Measurements from ENCODE around the gene PGM5.
"Not testable (repeated sequence)": the region's sequence is repeated elsewhere in the genome, so short reads cannot be mapped to it uniquely, and the experiment has no call there.

Gene PGM5

DNA sequence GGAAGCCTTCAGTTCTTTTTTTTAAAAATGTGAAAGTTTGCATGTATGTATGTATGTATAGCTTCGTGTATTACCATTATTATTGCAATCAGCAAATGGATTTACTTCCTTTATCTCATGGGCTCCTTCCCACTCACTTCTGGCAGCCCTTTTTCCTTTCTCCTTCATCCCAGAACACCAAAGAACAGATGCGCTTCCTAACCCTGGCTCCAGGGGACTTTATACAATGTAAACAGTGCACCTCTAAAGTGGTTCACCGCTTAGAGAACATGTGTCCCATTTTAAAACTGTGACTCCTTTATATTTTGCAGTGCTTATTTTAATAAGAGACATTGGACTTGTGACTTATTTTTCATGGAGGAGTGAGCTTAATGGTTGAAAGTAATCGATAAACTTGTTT lies 13.2 kb upstream of the PGM5 start:
- ATAC-seq (replicated peaks); H3K4me3 Mint-ChIP-seq; H3K36me3 Mint-ChIP-seq; H3K27me3 Mint-ChIP-seq; DNase-seq; H3K27ac Mint-ChIP-seq; H3K4me1 Mint-ChIP-seq; H3K9me3 Mint-ChIP-seq: not testable (repeated sequence)

DNA sequence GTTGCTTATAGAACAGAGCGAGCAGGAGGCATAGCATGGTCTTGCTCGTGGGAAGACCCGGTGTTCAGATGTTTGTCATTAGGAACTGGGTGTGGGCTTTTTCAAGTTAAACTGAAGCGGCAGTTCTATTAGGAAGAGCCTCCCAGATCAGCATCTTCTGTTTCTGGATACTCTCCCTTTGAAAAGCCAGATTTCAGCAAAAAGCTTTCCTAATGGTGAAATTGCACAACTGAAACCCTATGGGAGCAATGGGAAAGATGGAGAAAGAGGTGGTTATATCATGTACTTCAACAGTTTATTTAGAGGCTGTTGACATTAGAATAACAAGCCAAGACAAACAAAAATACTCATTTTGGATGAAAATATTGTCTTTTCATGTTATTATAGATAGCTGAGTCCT lies 12.4 kb upstream of the PGM5 start:
- ATAC-seq (replicated peaks); H3K4me1 Mint-ChIP-seq; H3K27ac Mint-ChIP-seq; H3K9me3 Mint-ChIP-seq; H3K4me3 Mint-ChIP-seq; H3K36me3 Mint-ChIP-seq; DNase-seq; H3K27me3 Mint-ChIP-seq: not testable (repeated sequence)

DNA sequence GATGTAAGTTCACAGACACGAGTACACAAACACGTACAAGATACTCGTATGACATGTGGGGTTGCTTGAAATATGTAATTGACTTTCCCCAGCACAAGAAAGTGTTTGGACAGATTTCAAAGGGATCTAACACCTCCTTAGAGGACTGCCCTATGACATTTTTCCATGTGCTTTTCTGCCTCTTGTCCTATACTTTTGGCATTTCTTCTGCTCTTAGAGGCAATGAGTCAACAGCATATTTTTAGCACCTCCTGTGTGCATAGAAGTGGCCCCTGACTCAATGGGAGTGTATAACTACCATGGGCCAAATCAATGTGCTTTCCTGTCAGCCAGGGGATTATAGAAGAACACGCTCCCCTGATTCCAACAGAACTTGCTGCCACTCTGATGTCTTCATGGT lies 4.7 kb upstream of the PGM5 start:
- not testable (repeated sequence) for H3K9me3 Mint-ChIP-seq; ATAC-seq (replicated peaks); DNase-seq; H3K36me3 Mint-ChIP-seq; H3K4me3 Mint-ChIP-seq; H3K4me1 Mint-ChIP-seq; H3K27ac Mint-ChIP-seq
- H3K27me3 Mint-ChIP-seq: peaks cover 10 to 17% of the 10 kb centered on the region in 2 donors

DNA sequence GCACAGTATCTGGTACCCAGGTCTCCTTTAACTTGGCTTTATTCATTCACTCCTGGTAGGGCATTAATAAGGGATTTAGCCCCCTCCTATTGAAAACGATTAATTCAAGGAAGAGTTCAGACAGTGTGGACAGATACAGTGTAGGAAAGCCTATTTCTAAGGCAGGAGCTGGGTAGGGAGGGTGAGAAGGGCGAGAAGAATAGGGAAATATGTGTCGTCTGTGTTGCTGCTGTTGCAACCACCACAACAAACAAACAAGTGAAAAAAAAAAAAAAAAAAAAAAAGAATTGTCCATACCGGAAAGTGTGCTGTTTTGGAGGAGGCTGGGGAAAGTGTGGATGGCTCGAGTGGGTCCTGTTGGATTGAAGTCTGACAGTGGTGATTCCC lies 425 bp upstream of the PGM5 start:
- Mint-ChIP-seq H3K4me3 (peak overlapping the region; percentile 78 to 83), H3K4me1 (peaks cover 6 to 12% of the 10 kb centered on the region in 2 donors), H3K27me3 (peaks cover 11 to 36% of the 10 kb centered on the region in 2 donors)
- not testable (repeated sequence) for DNase-seq; H3K27ac Mint-ChIP-seq; ATAC-seq (replicated peaks); H3K36me3 Mint-ChIP-seq; H3K9me3 Mint-ChIP-seq

DNA sequence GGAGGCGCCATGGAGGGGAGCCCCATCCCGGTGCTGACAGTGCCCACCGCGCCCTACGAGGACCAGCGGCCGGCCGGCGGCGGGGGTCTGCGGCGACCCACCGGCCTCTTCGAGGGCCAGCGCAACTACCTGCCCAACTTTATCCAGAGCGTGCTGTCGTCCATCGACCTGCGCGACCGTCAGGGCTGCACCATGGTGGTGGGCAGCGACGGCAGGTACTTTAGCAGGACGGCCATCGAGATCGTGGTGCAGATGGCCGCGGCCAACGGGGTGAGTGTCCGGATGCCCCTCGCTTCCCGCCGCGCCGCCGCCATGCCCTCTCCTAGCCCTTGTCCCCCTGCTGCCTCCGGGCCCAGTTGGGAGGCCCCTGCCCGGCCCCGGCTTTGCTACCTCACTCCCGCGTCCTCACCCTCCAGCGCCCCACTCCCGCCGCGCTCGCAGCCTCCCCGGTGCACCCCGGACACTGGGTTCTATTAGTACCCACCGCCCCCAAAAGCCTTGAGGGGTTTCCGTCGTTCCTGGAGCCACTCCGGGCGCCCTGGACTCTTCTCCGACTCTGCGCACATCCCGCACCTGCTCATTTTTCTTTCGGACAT lies 806 bp downstream of the PGM5 start:
- peak overlapping the region; percentile 22 for H3K27ac Mint-ChIP-seq
- H3K4me3 Mint-ChIP-seq: peak overlapping the region; percentile 73 to 75
- DNase-seq, H3K36me3 Mint-ChIP-seq, H3K9me3 Mint-ChIP-seq: not testable (repeated sequence)
- peaks cover 11 to 36% of the 10 kb centered on the region in 2 donors for H3K27me3 Mint-ChIP-seq
- ATAC-seq (replicated peaks): peak; percentile 17 to 21
- peaks cover 6 to 12% of the 10 kb centered on the region in 2 donors for H3K4me1 Mint-ChIP-seq

DNA sequence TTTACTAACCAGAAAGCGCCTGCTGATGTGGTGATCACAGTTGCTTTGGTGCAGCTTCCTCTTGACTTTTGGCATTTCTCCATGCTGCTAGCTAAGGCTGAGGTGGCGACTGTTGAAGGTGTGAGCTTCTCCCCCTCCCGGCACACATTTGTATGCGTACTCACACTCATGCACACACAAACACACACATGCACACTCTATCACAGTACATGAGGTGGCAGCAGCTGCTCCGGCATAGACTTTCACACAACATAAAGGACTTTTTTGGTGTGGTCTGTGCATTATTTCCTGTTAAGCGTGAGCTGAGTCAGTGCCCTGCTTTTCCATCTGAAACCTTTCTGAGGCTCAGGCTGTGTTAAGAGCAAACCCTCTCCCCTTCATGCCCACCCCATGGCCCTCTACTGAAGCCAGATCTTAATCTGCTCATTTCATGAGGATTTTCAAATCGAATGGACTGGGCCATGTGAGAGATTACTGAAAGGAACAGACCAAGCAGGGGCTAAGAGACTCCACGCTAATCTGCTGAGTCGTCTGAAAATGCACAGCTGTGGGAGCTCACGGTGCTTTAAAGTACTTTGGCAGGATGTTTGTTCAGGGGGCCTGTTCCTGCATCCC lies 10.6 kb downstream of the PGM5 start:
- not testable (repeated sequence) for DNase-seq, H3K27ac Mint-ChIP-seq, H3K36me3 Mint-ChIP-seq

DNA sequence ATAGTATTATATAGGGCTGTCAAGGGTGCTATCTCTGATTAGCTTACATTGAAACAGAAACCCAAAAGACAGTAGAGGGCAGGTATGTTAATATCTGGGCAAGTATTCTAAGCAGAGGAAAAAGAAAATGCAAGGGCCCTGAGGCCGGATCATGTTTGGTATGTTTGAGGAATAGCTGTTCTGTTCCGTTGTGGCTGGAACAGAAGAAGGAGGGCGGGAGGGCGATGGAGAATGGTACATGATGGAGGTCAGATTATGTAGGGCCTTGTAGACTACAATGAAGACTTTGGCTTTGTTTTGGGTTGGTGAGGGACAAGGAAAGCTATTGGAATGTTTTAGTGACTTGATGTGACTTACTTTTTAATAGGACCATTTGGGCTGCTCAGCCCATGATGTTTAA lies 19.4 kb downstream of the PGM5 start:
- not testable (repeated sequence) for H3K36me3 Mint-ChIP-seq; DNase-seq; H3K27ac Mint-ChIP-seq; ATAC-seq (replicated peaks); H3K9me3 Mint-ChIP-seq; H3K4me1 Mint-ChIP-seq; H3K4me3 Mint-ChIP-seq
- peaks cover 25 to 33% of the 10 kb centered on the region in 2 donors for H3K27me3 Mint-ChIP-seq

More for the DNA sequence above, 10.6 kb downstream of the PGM5 start:
- not testable (repeated sequence) for H3K9me3 Mint-ChIP-seq, H3K4me1 Mint-ChIP-seq, H3K4me3 Mint-ChIP-seq
- peaks cover 10 to 12% of the 10 kb centered on the region in 2 donors for H3K27me3 Mint-ChIP-seq
- ATAC-seq (replicated peaks): peak; percentile 60 to 61

DNA sequence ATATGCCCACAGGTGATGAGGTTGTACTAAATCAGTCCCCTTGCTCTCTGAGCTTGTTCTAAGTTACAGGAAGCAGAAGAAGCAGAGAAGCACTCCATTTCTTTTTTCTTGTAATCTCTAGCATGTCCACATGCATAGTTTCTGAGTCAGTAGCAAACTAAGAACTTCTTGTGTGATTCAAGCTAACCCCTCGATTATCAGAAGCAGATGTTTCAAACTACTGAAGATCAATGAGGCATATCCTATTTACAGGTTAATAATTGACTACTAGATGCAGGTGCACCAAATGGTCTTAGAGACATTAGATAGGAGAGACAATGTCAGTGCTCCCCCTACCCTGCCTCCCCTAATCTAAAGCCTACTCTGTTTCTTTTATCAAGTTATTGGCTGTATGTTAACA lies 21.3 kb downstream of the PGM5 start:
- not testable (repeated sequence) for H3K4me1 Mint-ChIP-seq, H3K4me3 Mint-ChIP-seq
- H3K27me3 Mint-ChIP-seq: peaks cover 24 to 44% of the 10 kb centered on the region in 2 donors

DNA sequence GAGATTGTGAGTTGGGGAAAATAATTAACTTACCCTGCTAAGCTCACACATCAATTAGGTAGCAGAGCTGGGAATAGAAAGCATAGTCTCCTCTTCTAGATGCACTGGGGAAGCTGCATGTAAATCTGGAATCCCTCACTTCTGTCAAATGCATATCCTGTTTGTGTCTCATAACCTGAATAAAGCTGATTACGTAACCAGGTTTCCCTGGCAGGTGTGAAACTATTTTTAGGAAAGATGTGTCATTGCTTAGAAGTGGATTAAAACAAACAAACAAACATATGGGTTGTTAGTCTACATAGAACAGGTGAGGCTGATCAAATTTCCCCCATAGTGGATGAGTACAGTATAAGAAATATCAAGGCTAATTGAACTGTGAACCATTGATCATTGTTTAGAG lies 27.5 kb downstream of the PGM5 start:
- H3K9me3 Mint-ChIP-seq; H3K4me1 Mint-ChIP-seq; H3K36me3 Mint-ChIP-seq; H3K27ac Mint-ChIP-seq; H3K4me3 Mint-ChIP-seq; DNase-seq; ATAC-seq (replicated peaks): not testable (repeated sequence)
- peaks cover 14 to 22% of the 10 kb centered on the region in 2 donors for H3K27me3 Mint-ChIP-seq

More for the DNA sequence above, 21.3 kb downstream of the PGM5 start:
- peak in 1 of 2 donors; percentile 53 for ATAC-seq (replicated peaks)
- H3K36me3 Mint-ChIP-seq, H3K9me3 Mint-ChIP-seq, H3K27ac Mint-ChIP-seq, DNase-seq: not testable (repeated sequence)

DNA sequence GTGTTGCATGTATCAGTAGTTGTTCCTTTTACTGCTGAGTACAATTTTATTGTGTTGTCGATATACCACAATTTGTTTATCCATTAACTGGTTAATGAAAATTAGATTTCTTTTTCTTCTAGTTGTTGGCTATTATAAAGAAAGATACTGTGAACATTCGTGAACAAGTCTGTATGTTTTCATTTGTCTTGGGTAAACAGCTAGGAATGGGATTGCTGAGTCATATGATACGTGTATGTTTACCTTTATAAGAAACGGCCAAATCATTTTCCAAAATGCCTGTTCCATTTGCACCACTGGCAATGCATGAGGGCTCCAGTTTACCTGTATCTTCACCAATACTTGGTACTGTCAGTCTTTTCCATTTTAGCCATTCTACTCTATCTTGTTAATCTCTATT lies 33.1 kb downstream of the PGM5 start:
- ATAC-seq (replicated peaks); H3K4me3 Mint-ChIP-seq; H3K4me1 Mint-ChIP-seq; DNase-seq; H3K27ac Mint-ChIP-seq; H3K9me3 Mint-ChIP-seq; H3K36me3 Mint-ChIP-seq; H3K27me3 Mint-ChIP-seq: not testable (repeated sequence)

DNA sequence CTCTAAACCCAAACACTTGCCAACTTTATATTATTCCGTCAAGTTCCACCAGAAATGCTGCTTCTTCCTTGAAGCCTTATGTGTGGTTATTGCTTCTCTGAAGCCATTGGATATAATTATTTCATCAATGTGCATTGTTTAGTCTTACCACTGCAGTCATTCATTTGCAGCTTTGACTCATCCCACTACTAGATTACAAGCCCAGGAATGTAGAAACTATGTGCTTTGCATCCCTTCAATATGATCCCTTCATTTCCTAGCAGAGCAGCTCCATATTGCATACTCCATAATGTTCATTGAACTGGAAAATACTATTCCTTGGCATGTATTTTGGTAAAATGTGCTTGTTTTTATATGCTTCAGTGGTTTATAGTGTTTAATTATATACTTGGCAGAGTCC lies 34.3 kb downstream of the PGM5 start:
- not testable (repeated sequence) for ATAC-seq (replicated peaks); H3K27ac Mint-ChIP-seq; H3K36me3 Mint-ChIP-seq; H3K4me1 Mint-ChIP-seq; H3K27me3 Mint-ChIP-seq; H3K9me3 Mint-ChIP-seq; DNase-seq; H3K4me3 Mint-ChIP-seq

DNA sequence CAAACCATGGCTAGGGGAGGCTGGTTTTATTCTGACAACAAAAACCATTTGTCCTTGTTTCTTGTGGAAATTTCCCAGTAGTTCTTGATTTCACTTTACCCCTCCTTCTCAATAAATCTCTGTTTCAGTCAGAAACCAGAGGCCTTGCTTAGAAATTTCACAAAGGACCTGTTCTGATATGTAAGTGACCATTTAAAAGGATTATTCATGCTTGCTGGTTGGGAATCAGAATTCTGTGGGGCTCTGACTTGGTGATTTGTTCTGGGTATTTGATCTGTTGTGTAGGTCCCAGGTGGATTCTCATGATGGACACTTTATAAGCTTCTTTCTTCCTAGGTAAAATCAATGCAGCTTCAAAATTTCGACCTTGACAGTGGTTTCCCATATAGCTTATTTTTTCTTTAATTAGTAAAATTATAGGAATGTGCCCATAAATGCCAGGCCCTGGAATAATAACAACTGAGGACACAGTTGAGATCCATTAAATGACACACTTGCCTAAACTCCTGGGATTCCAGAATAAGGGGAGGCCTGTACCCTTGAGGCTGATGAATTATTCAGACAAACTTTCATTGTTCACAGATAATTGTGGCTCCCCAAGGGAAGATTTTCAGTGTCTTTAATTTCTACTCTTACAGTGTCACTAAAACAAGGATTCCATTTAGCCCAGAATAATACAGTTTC lies 40.1 kb downstream of the PGM5 start:
- not testable (repeated sequence) for H3K9me3 Mint-ChIP-seq; DNase-seq; H3K36me3 Mint-ChIP-seq; H3K4me3 Mint-ChIP-seq; H3K27ac Mint-ChIP-seq; H3K4me1 Mint-ChIP-seq; ATAC-seq (replicated peaks)
- peaks cover 9 to 15% of the 10 kb centered on the region in 2 donors for H3K27me3 Mint-ChIP-seq

DNA sequence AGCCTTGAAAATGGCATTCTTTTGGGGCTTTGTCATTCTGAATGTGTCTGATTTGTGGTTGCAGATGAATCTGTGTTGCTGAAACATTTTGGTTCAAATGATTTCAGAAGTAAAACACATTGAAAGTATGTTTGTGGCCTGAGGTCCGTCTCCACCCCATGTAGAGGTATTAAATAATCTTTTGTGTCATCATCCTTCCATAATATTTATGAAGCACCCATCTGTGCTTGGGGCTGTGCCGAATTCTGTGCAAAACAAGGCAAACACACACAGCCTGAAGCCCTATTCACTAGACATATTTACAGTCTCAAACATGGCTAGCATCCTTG lies 40.6 kb downstream of the PGM5 start:
- H3K4me3 Mint-ChIP-seq; DNase-seq; ATAC-seq (replicated peaks); H3K4me1 Mint-ChIP-seq; H3K9me3 Mint-ChIP-seq; H3K36me3 Mint-ChIP-seq; H3K27ac Mint-ChIP-seq: not testable (repeated sequence)
- peaks cover 9 to 15% of the 10 kb centered on the region in 2 donors for H3K27me3 Mint-ChIP-seq

DNA sequence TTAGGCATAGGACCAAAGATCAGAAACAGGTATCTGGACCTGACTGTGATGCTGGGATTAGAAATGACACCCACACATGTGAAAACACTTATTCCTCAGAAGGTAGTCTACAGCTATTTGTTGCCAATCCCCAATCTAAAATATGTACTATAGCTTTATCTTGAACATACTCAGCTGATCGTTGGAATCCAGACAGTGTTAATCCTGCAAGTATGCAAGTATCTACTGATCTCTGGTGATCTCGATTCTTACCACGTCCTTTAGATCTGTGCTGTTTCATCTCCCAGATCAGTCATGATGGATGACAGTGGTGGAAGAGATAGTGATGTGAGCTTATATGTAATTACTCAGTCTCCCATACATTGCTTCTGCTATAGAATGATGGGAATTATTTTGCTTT lies 41.4 kb downstream of the PGM5 start:
- not testable (repeated sequence) for H3K36me3 Mint-ChIP-seq; ATAC-seq (replicated peaks); H3K9me3 Mint-ChIP-seq; H3K4me1 Mint-ChIP-seq; H3K27ac Mint-ChIP-seq; H3K4me3 Mint-ChIP-seq; DNase-seq
- peaks cover 9 to 15% of the 10 kb centered on the region in 2 donors for H3K27me3 Mint-ChIP-seq

DNA sequence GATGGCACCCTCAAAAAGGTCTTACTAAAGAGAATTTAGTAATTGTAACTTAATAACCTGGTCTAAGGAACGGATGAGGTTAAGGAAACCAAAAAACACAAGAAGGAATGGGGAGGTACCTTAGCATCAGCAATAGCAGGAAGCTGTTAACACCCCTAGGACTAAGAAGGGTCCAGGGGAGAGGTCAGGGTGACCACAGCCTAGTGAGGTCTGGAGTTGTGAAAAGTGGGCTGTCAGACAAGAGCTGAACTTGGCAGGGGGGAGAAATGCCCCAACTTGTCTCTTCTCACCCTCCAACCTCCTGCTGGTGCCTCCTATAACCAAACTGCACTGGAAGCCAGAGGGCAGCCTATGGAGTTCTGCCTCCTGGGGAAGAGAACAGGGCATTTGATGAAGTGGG lies 41.9 kb downstream of the PGM5 start:
- H3K27ac Mint-ChIP-seq; ATAC-seq (replicated peaks); DNase-seq; H3K4me3 Mint-ChIP-seq; H3K36me3 Mint-ChIP-seq; H3K4me1 Mint-ChIP-seq; H3K9me3 Mint-ChIP-seq: not testable (repeated sequence)
- H3K27me3 Mint-ChIP-seq: peaks cover 9 to 15% of the 10 kb centered on the region in 2 donors
